ENCODE data around the gene COQ8B.

COQ8B gene

GRCh38 chr19:40642051-40642706 lies 74.5 kb downstream of the COQ8B start:
- no peak for DNase-seq (ENCODE audit: low read depth)
- TF ChIP-seq, protein P1, sequence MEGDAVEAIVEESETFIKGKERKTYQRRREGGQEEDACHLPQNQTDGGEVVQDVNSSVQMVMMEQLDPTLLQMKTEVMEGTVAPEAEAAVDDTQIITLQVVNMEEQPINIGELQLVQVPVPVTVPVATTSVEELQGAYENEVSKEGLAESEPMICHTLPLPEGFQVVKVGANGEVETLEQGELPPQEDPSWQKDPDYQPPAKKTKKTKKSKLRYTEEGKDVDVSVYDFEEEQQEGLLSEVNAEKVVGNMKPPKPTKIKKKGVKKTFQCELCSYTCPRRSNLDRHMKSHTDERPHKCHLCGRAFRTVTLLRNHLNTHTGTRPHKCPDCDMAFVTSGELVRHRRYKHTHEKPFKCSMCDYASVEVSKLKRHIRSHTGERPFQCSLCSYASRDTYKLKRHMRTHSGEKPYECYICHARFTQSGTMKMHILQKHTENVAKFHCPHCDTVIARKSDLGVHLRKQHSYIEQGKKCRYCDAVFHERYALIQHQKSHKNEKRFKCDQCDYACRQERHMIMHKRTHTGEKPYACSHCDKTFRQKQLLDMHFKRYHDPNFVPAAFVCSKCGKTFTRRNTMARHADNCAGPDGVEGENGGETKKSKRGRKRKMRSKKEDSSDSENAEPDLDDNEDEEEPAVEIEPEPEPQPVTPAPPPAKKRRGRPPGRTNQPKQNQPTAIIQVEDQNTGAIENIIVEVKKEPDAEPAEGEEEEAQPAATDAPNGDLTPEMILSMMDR (conservative IDR thresholded peaks at IDR 0.05; ENCODE audit: low read depth, low read length) = no peak

More at GRCh38 chr19:40642051-40642706, 74.5 kb downstream of the COQ8B start:
- no peak overlapping the region for H3K4me3 ChIP-seq (ENCODE audit: low read length)

Data from retinal pigment epithelial cell (primary cell).